GM04503 (cell line): Measurements from ENCODE around the gene CCDC106.
A peak's percentile ranks its signal among the peaks of the same experiment; 100 is the strongest.

Source experiments
- DNase-seq: peaks from one replicate; pipeline ENCODE4 v3.0.0-alpha.2; 2012; ENCODE audit warnings: low read depth

CCDC106 gene

GRCh38 chr19:55669418-55670279 lies 21.6 kb downstream of the CCDC106 start:
- no peak for DNase-seq

DNA sequence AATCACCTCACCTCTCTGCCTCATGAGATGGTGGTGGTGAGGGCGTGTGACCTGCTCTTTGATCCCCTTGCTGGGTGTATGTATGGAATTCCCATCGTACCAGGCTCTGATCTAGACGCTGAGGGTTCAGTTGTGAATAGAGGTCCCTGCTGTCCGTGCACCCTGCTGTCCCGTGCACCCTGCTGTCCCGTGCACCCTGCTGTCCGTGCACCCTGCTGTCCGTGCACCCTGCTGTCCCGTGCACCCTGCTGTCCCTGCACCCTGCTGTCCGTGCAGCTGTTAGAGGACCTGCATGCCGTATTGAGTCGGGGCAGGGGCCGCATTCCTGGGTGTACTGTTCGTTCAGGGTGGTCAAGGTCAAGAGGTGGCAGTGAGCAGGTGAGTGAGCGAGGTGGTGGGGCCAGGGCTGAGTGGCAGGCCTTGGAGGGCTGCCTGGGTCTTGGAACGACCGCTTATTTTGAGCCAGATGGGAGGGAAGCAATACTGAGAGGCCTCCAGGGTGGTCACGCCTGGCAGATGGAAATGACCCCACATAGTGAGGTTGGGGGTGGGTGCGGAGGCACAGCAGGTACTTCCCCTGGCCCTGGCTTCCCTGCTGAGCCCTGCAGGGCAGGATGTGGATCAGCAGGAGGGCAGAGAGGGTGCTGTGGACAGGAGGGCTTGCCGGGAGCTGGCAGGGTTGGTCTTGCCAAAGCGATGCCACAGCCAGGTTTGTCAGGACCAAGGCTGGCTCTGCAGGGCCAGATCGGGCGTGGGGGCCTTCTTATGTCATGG lies 22.5 kb downstream of the CCDC106 start:
- DNase-seq = no peak

GRCh38 chr19:55671054-55671378 lies 23.0 kb downstream of the CCDC106 start:
- no peak for DNase-seq

DNA sequence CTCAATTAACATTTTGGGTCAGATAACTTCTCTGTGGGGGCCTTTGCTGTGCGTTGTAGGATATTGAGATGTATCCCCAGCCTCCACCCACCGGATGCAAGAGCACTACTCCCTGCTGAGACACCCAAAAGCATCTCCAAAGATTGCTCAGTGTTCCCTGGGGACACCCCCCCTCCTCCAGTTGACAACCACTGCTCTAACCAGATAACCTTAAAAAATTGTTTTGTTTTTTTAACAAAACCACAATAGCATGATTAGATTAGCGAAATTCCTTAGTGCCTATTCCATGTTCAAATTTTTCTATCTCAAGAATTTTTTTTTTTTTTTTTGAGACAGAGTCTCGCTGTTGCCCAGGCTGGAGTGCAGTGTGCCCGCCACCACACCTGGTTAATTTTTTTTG lies 24.4 kb downstream of the CCDC106 start:
- no peak for DNase-seq

DNA sequence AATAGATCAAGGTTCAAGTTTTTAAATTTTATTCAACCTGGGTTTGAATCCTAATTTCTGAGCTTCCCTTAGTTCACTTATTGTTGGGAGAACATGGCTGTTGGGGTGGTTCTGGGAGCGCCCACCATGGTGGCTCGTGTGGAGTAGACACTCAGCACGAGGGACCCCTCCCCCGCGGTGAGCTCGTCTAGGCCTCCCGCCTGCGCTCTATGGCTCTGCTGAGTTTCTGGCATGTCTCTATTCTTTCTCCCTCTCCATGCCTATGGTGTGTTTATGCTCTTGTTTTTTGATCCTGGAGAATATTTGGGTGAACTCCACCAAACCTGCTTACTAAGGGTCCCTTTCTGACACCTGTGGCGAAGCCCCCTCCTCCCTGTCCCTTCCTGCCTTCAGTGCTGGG lies 25.5 kb downstream of the CCDC106 start:
- no peak for DNase-seq

DNA sequence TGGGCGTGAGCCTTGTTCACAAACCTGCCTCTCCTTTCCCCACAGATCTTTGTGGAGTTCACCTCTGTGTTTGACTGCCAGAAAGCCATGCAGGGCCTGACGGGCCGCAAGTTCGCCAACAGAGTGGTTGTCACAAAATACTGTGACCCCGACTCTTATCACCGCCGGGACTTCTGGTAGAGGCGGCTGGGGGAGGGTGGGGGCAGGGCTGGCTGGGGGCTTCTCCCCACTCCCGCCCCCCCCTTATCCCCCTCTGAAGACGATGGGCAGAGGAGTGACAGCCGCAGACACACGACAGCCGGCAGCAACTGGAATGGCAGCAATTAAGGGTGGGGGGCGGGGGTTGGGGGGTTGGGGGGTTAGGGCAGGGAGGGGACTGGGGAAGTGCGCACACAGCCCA lies 25.9 kb downstream of the CCDC106 start:
- DNase-seq = no peak

DNA sequence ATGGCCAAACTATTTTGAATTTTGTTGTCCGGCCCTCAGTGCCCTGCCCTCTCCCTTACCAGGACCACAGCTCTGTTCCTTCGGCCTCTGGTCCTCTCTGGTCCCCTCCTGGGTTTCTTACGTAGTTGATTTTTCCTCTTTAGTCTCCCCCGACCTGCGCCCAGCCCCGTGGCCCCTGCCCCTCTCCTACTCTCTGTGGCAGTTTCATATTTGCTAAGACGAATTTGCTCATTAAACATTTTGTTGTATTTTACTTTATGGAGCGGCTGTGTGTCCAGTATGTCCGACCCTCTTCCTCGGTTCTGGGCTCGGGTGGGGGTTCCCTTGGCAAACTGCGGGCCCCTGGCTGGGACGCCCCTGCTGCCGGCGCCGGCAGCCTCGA lies 26.4 kb downstream of the CCDC106 start:
- no peak for DNase-seq

GRCh38 chr19:55674841-55675660 lies 27.0 kb downstream of the CCDC106 start, which contains the start of gene EPN1:
EPN1 (plus strand) TSS chr19:55675226; CDS start chr19:55678628, 3,402 bp downstream.
- DNase-seq = peak; percentile 62

DNA sequence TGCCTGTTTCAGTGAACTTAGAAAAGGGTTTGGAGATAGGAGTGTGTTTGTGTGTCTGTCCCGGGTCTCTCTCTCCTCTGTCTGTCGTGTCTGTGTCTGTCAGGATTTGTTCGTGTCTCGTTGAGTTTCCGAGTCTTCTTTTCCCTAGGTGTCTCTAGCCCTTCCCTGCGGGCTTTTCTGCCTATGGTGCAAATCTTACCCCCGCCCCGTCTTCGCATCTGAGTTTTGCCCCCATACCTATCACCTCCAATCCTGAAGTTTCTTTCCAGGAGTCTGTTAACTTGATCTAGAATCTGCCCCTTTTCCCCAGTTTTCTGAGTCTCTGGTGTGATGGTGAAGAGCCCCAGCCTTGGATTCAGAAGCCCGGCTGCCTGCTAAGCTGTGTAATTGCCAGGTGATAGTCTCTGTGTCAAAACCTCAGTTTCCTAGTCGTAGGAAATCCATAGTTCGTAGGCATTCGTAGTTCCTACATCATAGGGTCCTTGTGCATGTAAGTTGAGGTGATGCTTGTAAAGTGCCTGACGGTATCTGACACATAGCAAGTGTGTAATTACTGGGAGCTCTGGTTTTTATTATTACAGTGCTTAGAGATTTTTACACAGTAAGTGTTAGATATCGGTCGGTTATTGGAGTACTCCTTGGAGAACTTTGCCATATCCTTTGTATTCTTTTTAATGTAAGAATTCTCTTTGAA lies 27.8 kb downstream of the CCDC106 start:
- DNase-seq = no peak

GRCh38 chr19:55676383-55676782 lies 28.4 kb downstream of the CCDC106 start:
- DNase-seq = no peak

GRCh38 chr19:55676889-55677505 lies 29.0 kb downstream of the CCDC106 start:
- DNase-seq = no peak

DNA sequence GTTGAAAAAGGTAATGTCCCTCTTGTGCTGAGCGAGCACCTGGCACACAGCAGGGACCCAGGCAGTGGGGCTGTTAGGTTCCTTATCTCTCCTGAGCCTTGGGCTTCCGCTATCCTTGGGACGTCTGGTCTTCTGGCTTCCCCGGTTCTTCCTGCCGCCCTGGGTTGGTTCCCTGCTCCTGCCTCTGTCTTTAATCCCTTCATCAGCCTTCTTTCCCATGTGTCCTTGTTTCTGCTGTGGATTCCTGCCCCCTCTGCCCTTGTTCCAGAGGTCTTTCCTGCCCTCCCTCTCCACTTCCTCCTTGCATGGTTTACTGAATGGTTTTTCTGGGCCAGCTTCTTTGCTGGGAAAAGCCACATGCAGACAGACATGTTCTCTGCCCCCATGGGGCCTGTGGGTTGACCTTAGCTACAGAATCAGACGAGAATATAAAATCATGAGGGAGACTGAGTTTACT lies 29.6 kb downstream of the CCDC106 start:
- DNase-seq = no peak

- DNase-seq = no peak
Measured at GRCh38 chr19:55678121-55678671, 30.2 kb downstream of the CCDC106 start.

- no peak for DNase-seq
Measured at GRCh38 chr19:55679343-55680257, 31.6 kb downstream of the CCDC106 start.

DNA sequence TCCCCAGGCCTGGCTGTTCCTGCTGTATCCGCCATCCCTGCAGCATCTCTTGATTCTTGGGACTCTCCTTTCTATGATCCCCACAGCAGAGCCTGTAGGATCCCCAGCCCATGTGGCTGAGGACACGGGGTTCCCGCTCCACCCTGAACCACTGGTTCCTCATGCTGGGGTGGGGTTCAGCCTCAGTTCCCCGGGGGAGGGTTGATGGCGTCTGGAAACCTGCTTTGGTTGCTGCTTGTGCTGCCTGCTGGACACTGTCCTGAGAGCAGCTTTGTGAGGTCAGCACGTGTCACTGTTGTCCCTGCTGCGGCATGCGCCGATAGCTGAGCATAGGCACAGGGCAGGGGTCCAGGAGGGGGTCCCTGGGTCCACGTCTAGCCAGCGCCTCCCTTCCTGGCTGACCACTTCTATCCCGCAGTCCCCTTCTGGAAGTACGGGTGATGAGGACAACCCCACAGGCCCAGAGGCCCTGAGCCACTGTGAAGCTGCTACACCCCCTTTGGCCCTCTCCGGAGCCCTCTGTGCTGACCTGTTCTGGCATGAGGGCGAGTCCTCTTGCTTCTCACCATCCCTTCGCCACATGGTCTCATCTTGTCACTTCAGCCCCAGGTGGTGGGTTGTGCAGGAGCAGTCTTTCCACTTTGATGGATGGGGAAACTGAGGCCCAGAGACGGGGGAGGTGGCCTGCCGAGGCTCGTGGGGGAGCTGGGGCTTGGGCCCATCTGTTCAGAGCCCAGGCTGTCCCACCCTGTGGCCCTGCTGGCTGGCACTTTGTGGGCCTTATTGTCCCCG lies 32.5 kb downstream of the CCDC106 start:
- no peak for DNase-seq

GRCh38 chr19:55681131-55682092 lies 33.4 kb downstream of the CCDC106 start:
- DNase-seq = no peak

DNA sequence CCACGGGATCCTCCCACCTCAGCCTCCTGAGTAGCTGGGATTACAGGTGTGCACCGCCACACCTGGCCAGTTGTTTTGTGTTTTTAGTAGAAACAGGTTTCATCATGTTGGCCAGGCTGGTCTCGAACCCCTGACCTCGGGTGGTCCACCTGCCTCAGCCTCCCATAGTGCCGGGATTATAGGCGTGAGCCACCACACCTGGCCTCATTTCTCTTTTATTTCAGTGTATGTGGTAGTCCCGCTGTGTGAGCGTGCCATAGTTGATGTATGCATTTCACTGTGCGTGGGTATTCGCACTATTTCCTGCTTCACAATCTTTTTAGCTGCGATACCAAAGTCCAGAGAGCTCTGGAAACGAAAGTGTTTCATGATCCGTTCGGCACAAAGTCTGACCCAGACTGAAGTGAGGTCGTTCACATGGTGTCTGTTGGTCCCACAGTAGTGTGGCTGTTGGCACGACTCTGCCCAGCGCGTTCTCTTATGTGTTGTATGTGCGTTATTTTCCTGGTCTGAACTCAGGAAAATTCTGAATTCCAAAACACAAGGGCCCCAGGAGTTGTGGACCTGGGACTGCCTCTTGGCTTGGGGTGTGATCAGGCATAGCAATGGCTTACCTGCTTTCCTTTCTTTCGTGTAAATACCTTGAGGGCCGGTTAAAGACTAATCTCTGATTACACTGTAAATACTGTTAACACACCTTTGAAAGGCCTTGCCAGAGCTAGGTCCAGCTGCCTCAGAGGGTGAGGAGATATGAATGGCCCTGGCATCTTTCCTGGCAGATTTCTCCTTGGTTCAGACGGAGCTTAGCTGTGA lies 35.6 kb downstream of the CCDC106 start:
- no peak for DNase-seq
